HCT116 (cell line): Measurements from ENCODE around the gene DSTYK. TPM values are rescaled to one million over a fixed set of nuclear protein-coding genes. Genes with fewer than 3 reads are reported as not detected.

Source experiments
- ATAC-seq: fragments of 200-7000 bp; cut with Tn5 transposase; 2 replicates; pipeline ENCODE4 v1.9.1; 2020; ENCODE audit warnings: mild to moderate bottlenecking, moderate library complexity
- BruUV-seq: library from RNA; stranded (reverse); fragments of 400-500 nt; replicated peaks from 2 replicates; lab custom pipeline; 2021; lab: Mats Ljungman, UMichigan
- CTCF ChIA-PET: fragments of 300-600 bp; sonication (Branson Sonifier 250); formaldehyde crosslinking; loops from one replicate; lab custom pipeline; 2021; ENCODE audit warnings: antibody characterized with exemption; lab: Charles Lee
- POLR2A ChIA-PET: fragments of 300-600, 350-600 bp; sonication (Branson Sonifier 250); formaldehyde crosslinking; loops from one replicate; lab custom pipeline; 2021; ENCODE audit warnings: antibody characterized with exemption; lab: Charles Lee
- RAD21 ChIA-PET, 2 experiments: fragments of 300-600 bp; sonication (Branson Sonifier 250); formaldehyde crosslinking; loops; one replicate each; lab custom pipeline; 2023; ENCODE audit warnings: low total read pairs in 2 of 2; ENCODE audit not compliant: uncharacterized antibody in 2 of 2, unreplicated experiment in 2 of 2, low non-redundant PET in 1 of 2; lab: Charles Lee
- DNase-seq: peaks from one replicate; pipeline ENCODE4 v3.0.0-alpha.2; 2010; ENCODE audit warnings: low read depth, low spot score
- H2AFZ ChIP-seq: fragments of 200-600 bp; shearing (Covaris generic), sonication (generic); 2 replicates; pipeline ENCODE4 v1.6.1; 2017; ENCODE audit warnings: low read depth, mixed run types, mixed read lengths, antibody characterized with exemption, low read length; ENCODE audit not compliant: poor library complexity, severe bottlenecking
- H3K27ac ChIP-seq: 2 replicates; pipeline ENCODE4 v1.5.1; 2012; ENCODE audit warnings: low read depth, low read length
- H3K27me3 ChIP-seq: fragments of 200-600 bp; sonication (generic); 2 replicates; pipeline ENCODE4 v1.6.1; 2016; ENCODE audit warnings: mixed run types, low read length, mixed read lengths; ENCODE audit not compliant: insufficient read depth
- H3K36me3 ChIP-seq, 2 experiments: fragments of 200-500 bp in 1 of 2; fragments of 200-600 bp in 1 of 2; sonication (Bioruptor generic) in 1 of 2; sonication (generic) in 1 of 2; 2 replicates each; pipeline versions ENCODE4 v1.5.1 to v1.6.1; 2014 to 2016; ENCODE audit warnings: low read length in 2 of 2, inconsistent platforms in 1 of 2, mixed read lengths in 1 of 2, mixed run types in 1 of 2; ENCODE audit not compliant: insufficient read depth in 2 of 2, control insufficient read depth in 1 of 2
- H3K4me1 ChIP-seq, 2 experiments: fragments of 200-600 bp in 1 of 2; sonication (generic) in 1 of 2; 2 replicates each; pipeline versions ENCODE4 v1.5.1 to v1.6.1; 2012 to 2017; ENCODE audit warnings: low read length in 2 of 2, inconsistent platforms in 1 of 2, mild to moderate bottlenecking in 1 of 2, mixed read lengths in 1 of 2, mixed run types in 1 of 2, moderate library complexity in 1 of 2; ENCODE audit not compliant: insufficient read depth in 2 of 2, control insufficient read depth in 1 of 2
- H3K4me2 ChIP-seq: fragments of 200-600 bp; sonication (generic); 2 replicates; pipeline ENCODE4 v1.6.1; 2017; ENCODE audit warnings: mixed run types, low read length, mixed read lengths
- H3K4me3 ChIP-seq, 2 experiments: fragments of 200-600 bp in 1 of 2; sonication (generic) in 1 of 2; replicated peaks in 1 of 2; 2 replicates each; pipeline ENCODE4 v1.5.1; 2011 to 2016; ENCODE audit warnings: low read length in 2 of 2, control low read depth in 1 of 2, low read depth in 1 of 2, mild to moderate bottlenecking in 1 of 2, mixed read lengths in 1 of 2, mixed run types in 1 of 2
- H3K79me2 ChIP-seq: fragments of 200-600 bp; sonication (generic); 2 replicates; pipeline ENCODE4 v1.6.1; 2017; ENCODE audit warnings: mild to moderate bottlenecking, mixed run types, low read length, moderate library complexity, mixed read lengths; ENCODE audit not compliant: insufficient read depth
- H3K9ac ChIP-seq: fragments of 200-600 bp; sonication (generic); 2 replicates; pipeline ENCODE4 v1.6.1; 2016; ENCODE audit warnings: low read length, mixed read lengths
- H3K9me2 ChIP-seq: fragments of 200-600 bp; sonication (generic), shearing (Covaris generic); 2 replicates; pipeline ENCODE4 v1.6.1; 2017; ENCODE audit warnings: mixed run types, mild to moderate bottlenecking, moderate library complexity; ENCODE audit not compliant: insufficient read depth
- H3K9me3 ChIP-seq, 2 experiments: fragments of 200-500 bp in 1 of 2; fragments of 200-600 bp in 1 of 2; sonication (Bioruptor generic) in 1 of 2; sonication (generic) in 1 of 2; 2 replicates each; pipeline ENCODE4 v1.6.1; 2014 to 2017; ENCODE audit warnings: low read length in 2 of 2, mixed read lengths in 2 of 2, inconsistent platforms in 1 of 2, low read depth in 1 of 2, mild to moderate bottlenecking in 1 of 2, mixed run types in 1 of 2, moderate library complexity in 1 of 2; ENCODE audit not compliant: control insufficient read depth in 1 of 2, insufficient read depth in 1 of 2
- H4K20me1 ChIP-seq: fragments of 200-600 bp; sonication (generic), shearing (Covaris generic); 2 replicates; pipeline ENCODE4 v1.6.1; 2017; ENCODE audit warnings: mixed run types, mild to moderate bottlenecking, moderate library complexity; ENCODE audit not compliant: insufficient read depth
- EGR1 ChIP-seq: IDR thresholded peaks from 2 replicates; pipeline ENCODE4 v1.6.1; 2012; ENCODE audit warnings: low read depth
- JUND ChIP-seq: IDR thresholded peaks from 2 replicates; pipeline ENCODE4 v1.6.1; 2012
- POLR2AphosphoS5 ChIP-seq: IDR thresholded peaks from 2 replicates; pipeline ENCODE4 v1.6.1; 2011; ENCODE audit warnings: mild to moderate bottlenecking, low read depth, low read length, moderate library complexity
- SP1 ChIP-seq: IDR thresholded peaks from 2 replicates; pipeline ENCODE4 v1.6.1; 2012; ENCODE audit warnings: low read depth
- TCF7L2 ChIP-seq: IDR thresholded peaks from 2 replicates; pipeline ENCODE4 v1.7.0; 2011; ENCODE audit warnings: borderline replicate concordance, inconsistent platforms; ENCODE audit not compliant: insufficient read depth, insufficient read length; ENCODE audit errors: extremely low read depth
- intact Hi-C: fragments of 100-400 bp; cut with micrococcal nuclease; formaldehyde crosslinking; loops from 2 replicates; pipeline ENCODE4 v1.10.0; 2022
- total RNA-seq: library from RNA; stranded (reverse); gene quantifications from one replicate; pipeline ENCODE4 v1.2.1, GENCODE V29; 2021; ENCODE audit not compliant: unreplicated experiment
- TF ChIP-seq, protein P1 (sequence below): IDR thresholded peaks from 2 replicates; pipeline ENCODE4 v1.6.1; 2012
- TF ChIP-seq, protein P2 (sequence below): IDR thresholded peaks from 2 replicates; pipeline ENCODE4 v1.6.1; 2011; ENCODE audit warnings: mild to moderate bottlenecking, low read length, moderate library complexity; ENCODE audit not compliant: insufficient replicate concordance; ENCODE audit errors: extremely low read depth

The DSTYK gene
- total RNA-seq, 1 experiment from 2014 or later: 6.6 TPM

DNA sequence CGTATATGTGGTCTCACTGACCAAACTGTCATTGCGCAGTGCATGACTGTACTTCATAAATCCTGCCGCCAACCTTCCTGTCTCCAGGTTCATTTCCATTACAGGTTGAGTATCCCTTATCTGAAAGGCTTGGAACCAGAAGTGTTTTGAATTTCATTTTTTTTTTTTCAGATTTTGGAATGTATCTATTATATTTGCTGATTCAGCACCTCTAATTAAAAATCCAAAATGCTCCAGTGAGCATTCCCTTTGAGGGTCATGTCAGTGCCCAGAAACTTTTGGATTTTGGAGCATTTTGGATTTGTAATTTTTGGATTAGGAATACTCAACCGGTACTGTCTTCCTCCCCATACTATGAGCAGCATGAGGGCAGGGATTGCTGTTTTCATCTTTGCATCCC lies 59.0 kb downstream of the DSTYK start:
- Histone ChIP-seq H3K9me2 (no peaks in the 10 kb centered on the region), H3K9me3 (peaks cover 0 to 3% of the 10 kb centered on the region in 2 experiments; a peak in 2 of 4 replicates), H4K20me1 (no peaks in the 10 kb centered on the region), H2AFZ (no peak overlapping the region), H3K36me3 (peaks cover 4 to 21% of the 10 kb centered on the region in 2 experiments; a peak in 3 of 4 replicates), H3K79me2 (no peaks in the 10 kb centered on the region), H3K27ac (no peak overlapping the region), H3K4me1 (peaks cover 0 to 5% of the 10 kb centered on the region in 2 experiments; a peak in 1 of 4 replicates), H3K4me2 (no peak overlapping the region), H3K27me3 (no peaks in the 10 kb centered on the region), H3K9ac (no peak overlapping the region), H3K4me3 (no peak overlapping the region)
- BruUV-seq: no TSS peak
- intact Hi-C loops: no loop called here
- RAD21 ChIA-PET: no interaction called here
- POLR2A ChIA-PET: no interaction called here
- CTCF ChIA-PET: no interaction called here
- TF ChIP-seq EGR1 (no peak), SP1 (no peak), POLR2AphosphoS5 (no peak), JUND (no peak), TCF7L2 (no peak)
- TF ChIP-seq, protein P1, sequence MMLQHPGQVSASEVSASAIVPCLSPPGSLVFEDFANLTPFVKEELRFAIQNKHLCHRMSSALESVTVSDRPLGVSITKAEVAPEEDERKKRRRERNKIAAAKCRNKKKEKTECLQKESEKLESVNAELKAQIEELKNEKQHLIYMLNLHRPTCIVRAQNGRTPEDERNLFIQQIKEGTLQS: no peak
- TF ChIP-seq, protein P2, sequence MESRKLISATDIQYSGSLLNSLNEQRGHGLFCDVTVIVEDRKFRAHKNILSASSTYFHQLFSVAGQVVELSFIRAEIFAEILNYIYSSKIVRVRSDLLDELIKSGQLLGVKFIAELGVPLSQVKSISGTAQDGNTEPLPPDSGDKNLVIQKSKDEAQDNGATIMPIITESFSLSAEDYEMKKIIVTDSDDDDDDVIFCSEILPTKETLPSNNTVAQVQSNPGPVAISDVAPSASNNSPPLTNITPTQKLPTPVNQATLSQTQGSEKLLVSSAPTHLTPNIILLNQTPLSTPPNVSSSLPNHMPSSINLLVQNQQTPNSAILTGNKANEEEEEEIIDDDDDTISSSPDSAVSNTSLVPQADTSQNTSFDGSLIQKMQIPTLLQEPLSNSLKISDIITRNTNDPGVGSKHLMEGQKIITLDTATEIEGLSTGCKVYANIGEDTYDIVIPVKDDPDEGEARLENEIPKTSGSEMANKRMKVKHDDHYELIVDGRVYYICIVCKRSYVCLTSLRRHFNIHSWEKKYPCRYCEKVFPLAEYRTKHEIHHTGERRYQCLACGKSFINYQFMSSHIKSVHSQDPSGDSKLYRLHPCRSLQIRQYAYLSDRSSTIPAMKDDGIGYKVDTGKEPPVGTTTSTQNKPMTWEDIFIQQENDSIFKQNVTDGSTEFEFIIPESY: no peak
- no peak for DNase-seq
- ATAC-seq: no peak
